Measurements from ENCODE around the gene MBTPS2.

Gene MBTPS2

GRCh38 chrX:21933077-21933476, 93.7 kb downstream of the MBTPS2 start:
- in situ Hi-C loops (cut with HindIII; ENCODE audit: low sequenced_read_pairs): no loop called here

- in situ Hi-C loops (cut with HindIII; ENCODE audit: low sequenced_read_pairs): no loop called here
Measured at GRCh38 chrX:21934414-21934813, 95.0 kb downstream of the MBTPS2 start.
